Effector CD4-positive, alpha-beta T cell (primary cell): Measurements from ENCODE around the gene HRH4.

Experiments
- DNase-seq: peaks from one replicate; pipeline ENCODE4 v3.0.0-alpha.2; 2020
- total RNA-seq: gene quantifications from one replicate; lab custom pipeline; 2026; lab: John Stamatoyannopoulos, UW

Gene HRH4, protein sequence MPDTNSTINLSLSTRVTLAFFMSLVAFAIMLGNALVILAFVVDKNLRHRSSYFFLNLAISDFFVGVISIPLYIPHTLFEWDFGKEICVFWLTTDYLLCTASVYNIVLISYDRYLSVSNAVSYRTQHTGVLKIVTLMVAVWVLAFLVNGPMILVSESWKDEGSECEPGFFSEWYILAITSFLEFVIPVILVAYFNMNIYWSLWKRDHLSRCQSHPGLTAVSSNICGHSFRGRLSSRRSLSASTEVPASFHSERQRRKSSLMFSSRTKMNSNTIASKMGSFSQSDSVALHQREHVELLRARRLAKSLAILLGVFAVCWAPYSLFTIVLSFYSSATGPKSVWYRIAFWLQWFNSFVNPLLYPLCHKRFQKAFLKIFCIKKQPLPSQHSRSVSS
- total RNA-seq, result 0.56 reads per million

DNA sequence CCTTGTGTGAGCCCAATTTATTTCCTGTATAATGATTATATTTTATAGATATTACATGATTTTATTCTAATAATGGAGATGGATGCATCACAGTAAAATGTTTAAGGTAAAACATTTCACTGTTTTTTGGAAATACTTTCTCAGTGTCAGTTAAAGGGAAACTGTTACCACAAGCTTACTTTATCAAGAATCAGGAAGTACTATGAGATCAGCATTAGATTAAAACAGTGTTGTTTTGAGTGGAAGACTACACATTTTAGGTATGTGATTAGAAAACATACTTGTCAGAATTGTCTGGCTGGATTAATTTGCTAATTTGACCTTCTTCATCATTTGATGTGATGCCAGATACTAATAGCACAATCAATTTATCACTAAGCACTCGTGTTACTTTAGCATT, at the start of gene HRH4:
TSS of gene HRH4 (plus strand) at position 250 of the 400 bp plus-strand sequence. CDS start at position 342, 92 bp downstream.
- DNase-seq, result no peak

DNA sequence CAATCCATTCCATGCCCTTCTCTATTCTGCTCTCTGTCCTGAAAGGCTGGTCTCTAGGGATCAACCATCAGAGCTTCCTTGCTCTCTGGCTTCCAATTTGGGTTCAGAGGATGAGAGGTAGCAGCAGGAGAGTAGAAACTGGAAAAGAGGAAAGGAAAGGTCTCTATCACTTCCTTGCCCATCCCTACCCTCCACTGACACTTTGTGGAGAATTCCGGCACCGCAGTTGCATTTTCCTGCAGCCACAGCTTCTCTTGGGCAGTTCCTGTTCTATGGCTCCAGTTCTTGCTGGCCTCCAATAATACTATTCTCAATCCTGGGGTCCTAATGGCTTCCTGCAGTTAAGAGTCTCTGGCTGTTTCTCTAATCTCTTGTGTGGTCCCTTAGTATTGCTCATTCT, 47.3 kb upstream of the HRH4 start:
- no peak for DNase-seq

DNA sequence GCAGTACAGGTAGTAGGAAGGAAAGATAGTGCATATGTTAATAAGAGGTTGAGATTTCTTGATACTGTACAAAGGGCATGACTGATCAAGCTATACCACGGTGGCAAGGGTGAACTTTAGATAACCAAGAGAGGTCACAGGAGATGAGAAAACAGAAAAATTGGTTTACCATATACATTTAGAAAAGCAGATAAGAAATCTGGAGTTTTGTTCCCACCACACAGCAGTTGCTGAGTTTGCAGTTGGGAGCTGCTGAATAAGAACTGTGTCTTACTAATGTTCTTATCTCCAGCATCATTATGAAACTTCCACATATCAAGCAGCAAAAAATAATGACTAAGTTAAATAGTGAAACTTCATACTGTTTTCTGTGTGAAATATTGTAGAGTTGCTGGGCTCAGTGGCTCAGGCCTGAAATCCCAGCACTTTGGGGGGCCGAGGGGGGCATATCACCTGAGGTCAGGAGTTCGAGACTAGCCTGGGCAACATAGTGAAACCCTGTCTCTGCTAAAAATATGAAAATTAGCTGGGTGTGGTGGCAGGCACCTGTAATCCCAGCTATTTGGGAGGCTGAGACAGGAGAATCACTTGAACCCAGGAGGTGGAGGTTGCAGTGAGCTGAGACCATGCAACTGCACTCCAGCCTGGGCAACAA, 46.0 kb upstream of the HRH4 start:
- DNase-seq, result no peak

DNA sequence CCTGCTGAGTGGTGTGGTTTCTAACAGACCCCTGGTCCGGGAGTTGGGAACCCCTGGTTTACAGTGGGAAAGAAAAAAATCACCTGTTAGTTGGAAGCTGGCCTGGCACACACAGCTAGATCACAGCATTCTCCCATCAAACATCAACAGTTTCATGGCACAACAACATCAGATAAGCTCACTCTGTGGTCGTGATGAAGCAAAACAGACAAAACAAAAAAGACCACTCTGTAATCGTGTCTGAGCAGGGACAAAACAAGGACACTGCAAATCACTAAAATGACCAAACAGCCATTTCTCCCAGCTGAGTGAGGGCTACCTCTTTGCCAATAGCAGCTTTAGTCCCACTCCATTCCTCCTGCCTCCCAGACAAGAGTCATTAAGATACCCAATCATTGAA, 43.0 kb upstream of the HRH4 start:
- no peak for DNase-seq

DNA sequence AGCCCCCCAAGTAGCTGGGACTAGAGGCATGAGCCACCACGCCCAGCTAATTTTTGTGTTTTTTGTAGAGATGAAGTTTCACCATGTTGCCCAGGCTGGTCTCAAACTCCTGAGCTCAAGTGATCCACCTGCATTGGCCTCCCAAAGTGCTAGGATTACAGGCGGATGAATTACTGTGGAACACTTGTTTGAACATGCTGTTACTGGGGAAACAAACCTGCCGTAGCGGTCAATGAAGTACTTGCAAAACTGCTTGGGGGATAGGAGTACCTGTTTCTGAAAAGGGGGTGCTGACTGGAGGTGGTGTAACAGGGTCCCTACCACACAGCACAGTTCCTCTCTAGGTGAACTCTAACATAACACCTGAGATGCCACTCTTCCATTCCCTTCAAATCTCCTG, 39.9 kb upstream of the HRH4 start:
- DNase-seq, result no peak

DNA sequence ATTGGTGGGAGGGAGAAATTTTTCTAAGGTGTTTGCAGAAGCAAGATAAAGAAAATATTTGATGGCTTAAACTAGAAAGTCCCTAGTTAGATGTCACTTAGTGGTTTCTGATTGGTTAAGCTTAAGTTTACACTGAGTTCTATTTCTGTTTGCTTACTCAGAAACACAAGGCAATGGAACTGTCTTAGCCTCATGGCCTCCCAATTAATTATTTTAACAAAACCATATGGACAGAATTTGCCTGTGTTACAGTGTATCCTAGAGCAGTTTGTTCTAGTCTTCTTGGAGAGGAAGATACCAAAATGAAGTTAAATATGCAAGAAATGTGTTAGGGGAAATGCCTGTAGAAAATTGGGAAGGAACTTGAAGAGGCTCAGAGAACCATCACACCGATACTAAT, 38.6 kb upstream of the HRH4 start:
- DNase-seq, result no peak

DNA sequence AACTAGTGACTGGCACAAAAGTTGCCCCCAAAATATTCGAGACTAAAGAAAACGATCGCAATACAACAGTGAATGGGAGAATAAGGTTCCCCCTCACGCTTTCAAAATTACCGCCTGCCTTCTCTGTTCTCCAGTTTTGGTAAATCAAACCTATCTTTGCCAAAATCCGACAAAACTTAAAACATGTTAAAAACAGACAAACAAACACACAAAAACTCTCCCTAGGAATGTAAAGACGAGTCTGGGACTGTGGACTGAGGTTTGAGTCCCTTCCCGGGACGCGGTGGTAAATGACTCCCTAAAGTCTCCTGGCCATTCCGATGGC, 34.4 kb upstream of the HRH4 start:
- no peak for DNase-seq

DNA sequence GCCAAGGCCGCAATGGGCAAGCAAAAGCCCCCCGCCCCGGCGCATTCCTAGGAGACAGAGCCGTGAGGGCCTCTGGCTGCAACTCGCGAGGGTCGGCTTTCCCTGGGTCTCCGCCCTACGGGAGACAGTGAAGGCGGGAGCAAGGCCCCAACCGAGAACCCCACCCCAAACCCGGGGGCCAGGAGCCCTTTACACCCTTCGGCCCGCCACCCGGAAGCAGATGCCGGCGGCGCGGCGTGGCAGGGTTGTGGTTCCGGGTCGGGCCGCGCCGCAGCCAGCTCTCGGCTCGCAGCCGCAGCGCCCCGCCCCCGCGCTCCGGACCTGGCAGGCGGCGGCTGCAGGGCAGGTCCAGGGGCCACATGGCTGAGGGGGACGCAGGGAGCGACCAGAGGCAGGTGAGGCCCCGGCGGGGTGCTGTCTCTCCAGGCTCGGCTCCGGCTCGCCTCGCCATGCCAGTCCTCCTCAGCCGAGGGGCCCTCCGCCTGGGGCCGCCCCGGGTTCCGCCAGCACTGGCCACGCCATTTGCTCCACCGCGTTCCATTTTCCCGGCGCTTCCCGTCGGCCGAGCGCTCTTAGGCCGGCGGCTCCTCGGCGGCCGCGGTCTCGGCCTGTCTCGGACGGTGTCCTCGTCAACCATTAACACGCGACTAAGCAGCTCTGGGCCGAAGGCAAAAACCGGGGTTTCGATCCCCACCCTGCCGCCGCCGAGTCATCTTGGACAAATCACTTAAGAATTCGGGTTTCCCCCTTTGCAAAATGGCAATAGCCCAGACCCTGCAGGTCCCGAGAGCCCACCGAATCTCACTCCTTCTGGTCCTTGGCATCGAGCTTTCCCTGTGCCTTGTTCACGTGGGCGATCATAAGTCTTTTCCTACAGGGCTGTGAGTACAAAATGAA, 33.8 kb upstream of the HRH4 start, which contains the start of gene IMPACT:
TSS of gene IMPACT (plus strand) at position 273 of the 897 bp plus-strand sequence. CDS start at position 360, 87 bp downstream.
- DNase-seq, result peak; percentile 61

DNA sequence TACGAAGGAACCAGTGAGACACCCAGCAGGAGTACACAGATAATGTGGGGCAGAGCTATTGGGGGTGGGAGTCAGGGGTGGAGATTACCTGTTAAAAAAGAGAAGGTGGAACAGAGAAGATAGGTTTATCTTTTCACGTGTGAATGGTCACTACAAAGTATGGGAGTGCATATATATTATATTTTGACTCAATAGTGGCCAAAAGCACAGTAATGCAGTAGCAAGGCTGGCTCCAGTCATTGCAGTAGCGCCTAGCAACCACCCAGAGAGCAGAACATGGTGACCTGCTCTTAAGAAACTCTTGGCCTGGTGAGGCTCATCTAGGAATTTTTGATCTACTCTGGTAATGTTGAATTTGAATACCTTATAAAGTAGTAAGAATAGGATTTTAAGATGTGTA, 33.0 kb upstream of the HRH4 start:
- DNase-seq, result no peak

DNA sequence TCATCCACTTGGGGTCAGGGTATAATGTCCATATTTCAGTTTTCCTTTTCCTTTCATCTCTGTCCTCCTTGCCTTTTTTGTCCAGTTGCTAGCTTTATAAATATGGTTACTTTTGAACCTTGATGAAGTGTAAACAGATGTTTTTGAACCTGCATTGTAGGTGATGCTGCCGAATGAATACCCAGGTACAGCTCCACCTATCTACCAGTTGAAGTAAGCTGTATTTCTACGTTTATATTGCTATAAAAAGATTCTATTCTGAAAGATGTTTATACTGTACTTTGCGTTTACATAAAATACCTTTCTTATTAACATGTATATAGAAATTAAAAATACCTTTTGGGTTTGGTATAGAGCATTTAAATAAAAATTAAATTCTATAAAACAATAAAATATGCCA, 31.7 kb upstream of the HRH4 start:
- no peak for DNase-seq

DNA sequence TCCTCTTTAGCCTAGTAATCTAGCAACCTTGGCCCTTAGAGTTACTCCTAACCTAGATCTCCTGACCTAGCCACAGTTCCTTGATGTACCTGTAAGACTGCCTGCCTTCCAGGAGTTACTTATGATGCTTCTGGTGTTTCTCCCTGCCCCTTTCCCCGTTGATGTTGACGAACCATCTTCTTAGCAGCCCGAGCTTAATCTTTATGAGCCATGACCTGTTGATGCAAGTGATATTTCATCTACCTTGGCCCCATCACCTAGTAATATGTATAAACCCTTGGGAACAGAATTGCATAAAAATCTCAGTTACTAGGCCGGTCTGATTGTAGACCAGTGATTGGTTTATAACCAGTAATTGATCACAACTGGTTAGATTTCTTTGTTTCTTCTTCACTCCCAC, 31.2 kb upstream of the HRH4 start:
- DNase-seq, result no peak

DNA sequence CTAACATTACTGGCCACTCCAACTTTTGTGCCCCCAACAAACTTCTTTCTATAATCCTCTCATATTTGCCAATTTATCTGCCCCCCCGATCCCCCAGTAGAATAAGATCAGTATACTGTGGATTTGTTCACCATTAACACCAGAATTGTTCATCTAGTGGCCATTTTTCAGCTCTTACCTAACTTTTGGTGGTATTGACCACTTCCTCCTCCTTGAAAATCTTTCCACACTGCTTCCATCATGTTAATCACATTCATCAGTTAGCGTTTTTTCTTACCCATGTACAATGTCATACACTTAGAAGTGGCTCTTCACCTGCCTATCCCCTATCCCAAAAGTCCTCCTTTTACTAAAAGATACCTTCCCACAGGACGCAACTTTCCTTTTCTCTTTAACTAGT, 27.8 kb upstream of the HRH4 start:
- no peak for DNase-seq

DNA sequence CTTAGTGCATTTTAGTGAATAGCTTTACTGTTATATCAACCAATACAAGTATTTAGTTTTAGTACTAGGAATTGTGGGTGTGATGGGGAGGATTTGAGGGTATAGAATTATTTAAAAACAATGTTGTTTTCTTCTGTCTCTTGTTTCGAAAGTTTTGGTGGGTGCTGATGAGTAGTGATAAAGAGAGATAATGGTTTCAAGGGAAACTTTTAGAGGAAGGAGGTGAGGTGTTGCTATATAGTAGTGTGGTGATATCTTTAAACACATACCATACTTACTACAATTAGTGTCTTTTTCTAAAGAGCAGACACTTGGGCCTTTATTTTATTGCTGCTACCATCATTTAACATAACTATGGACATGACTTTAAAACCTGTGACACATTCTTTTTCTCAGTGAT, 23.5 kb upstream of the HRH4 start:
- DNase-seq, result no peak

DNA sequence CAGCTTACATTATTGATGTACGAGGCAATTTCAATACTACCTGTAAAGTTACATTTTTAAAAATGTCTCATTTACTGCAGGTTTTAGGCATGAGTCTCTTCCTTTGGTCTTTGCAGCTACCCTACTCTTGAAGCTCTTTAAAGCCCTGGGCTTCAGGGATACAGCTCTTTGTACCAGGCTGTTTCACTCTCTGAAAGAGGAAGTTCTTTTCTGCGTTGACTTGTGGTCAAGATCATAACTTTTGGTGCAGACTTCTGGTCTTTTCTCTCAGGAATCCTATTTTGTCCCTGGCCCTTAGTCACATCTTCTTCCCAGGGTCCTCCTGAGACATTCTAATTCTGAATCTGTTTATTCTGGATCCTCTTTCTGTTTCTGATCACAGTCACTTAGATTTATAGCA, 16.6 kb upstream of the HRH4 start:
- DNase-seq, result no peak

DNA sequence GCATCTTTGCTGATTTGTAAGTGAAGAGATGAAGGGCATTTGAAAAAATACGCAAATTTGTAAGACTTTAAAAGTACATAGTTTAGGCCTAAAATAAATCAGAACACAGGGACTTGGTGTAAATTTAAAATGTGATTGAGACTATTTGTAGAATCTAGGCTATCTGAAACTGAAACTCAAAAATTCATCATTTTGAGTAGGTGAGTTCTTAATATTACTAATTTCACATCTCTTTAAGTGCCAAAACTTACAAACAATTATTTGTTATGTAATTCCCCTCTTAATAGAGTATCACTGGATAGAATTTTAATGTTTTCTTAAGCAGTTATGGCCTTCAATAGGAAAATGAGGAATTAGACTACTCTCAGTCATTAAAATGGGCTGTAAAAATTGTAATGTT, 14.0 kb upstream of the HRH4 start:
- DNase-seq, result no peak

DNA sequence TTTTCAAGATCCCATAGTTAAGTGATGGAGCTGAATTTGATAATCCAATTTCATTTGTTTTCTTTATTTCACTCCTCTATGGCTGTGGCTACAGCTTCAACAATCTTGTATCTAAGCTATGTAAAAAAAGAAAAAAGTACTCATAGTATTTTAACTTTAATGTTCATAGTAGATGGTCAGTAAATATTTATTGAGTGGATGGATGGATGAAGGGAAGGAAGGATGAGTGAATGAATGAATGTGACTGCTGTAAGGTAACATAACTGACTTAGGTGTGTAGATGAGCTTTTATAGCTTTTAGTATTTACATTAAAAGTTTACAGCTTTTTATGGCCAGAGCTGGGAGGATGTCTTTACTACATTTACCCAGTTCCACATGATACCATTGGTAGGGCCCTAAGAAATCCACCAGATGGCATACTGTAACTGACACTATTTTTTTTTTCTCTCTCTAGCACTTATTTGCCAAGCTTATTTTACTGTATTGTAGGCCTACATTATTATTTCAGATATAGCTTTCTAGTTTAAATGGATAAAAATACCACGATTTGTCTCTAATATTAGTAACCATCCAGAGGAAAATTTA, 13.4 kb upstream of the HRH4 start:
- no peak for DNase-seq

DNA sequence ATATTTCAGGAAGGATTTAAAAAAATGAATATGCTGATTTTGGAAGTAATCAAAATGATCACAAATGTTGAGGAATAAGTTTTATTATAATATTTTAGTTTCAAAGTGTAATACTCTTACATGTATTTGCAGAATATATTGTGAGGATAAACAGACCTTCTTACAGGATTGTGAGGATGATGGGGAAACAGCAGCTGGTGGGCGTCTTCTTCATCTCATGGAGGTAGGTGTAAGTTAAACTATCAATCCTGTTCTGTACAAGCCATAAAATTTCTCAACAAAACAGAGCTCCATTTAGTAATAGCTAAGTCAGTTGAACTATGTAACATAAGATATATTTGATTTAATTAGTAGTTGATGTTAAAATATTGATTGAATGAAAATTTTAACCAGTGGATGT, 12.5 kb upstream of the HRH4 start:
- no peak for DNase-seq

DNA sequence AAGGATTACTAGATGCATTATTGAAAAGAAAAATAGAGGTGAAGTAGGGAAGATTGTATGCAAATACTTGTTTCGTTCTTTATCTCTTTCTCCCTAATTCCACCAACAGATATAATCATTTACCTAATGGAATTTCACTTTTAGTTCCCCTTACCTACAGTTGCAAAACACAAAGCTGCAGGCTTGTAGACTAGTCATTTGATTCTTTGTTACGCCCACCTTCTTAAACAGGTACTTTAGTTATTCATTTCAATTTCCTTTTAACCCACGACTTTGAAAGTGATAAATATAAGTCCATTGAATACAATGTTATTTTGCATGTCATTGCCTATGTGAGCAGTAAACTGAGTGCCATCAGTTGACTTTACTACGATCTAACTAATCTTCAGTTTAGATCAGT, 3.9 kb upstream of the HRH4 start:
- no peak for DNase-seq

DNA sequence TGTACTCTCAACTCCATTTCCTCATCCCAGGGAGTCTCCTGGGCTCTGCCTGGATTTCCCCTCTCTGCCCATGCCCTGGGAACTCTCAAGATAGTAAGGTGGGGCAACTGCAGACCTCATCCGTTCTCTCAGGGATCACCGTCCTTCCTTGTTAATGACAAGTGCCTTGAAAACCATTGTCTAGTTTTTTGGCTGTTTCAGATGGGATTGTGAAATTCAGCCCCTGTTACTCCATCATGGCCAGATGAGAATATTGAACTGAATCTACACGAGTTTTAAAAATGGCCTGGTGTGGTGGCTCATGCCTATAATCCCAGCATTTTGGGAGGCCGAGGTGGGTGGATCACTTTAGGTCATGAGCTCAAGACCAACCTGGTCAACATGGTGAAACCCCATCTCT, 665 bp upstream of the HRH4 start:
- DNase-seq, result no peak

DNA sequence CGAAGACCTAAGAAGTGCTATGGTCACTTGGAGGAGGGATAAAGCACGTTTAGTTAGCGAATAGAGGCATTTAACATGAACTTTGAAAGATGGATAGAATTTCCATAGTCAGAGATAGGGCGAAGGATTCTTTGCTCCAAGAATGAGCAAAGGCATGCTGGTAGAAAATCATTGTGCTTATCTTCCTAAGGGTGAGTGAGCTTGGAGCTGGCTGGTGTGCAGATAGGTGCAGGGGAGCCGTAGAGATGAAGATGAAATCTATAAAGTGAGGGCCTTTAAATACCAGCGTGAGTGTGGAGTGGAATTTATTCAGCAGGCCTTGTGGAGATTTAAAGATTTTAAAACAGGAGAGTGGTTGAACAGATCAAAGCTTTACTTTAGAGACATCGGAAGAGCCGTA, 1.6 kb downstream of the HRH4 start:
- DNase-seq, result no peak

DNA sequence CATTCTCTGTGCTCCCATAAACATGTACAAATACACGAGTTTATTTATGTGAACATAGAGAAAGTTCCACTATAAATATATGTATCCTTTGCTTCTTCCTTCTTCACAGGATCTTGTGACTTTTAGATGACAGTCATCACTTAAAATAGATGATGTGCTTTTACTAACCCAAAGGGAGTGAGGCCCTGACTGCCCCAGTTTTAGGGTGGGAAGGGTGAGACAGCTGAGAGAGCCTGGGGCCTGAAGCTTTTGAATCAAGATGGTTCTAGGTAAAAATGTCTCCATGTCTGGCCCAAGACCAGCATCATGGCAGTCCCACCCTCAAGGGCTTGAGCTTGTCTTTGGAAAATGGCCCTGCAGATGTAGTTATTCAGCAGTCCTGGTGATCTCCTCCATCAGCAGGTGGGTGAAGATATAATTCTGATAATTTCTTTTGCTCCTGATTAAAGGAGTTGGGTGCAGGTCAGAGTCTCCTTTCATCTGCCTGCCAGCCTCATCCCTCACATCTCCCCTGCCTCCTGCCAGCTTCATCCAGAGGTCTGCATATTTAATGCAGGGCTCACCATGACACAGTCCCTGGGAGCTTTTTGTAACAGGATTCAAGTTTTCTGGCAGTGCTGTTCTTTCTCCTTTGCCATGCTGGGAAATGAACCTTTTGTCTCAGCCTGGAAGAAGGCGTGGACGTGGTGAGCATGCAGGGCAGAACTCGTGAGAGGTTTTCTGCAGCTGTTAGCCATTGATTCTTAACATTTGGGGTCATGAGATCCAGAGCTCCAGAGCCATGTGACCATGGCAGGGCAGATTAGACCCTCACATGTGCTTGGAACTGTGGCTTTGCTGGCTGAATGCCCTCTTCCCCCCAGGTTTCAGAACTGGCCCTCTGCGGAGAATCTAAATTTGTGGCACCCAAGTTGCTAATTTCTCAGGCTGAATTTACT, 2.7 kb downstream of the HRH4 start:
- DNase-seq, result no peak

DNA sequence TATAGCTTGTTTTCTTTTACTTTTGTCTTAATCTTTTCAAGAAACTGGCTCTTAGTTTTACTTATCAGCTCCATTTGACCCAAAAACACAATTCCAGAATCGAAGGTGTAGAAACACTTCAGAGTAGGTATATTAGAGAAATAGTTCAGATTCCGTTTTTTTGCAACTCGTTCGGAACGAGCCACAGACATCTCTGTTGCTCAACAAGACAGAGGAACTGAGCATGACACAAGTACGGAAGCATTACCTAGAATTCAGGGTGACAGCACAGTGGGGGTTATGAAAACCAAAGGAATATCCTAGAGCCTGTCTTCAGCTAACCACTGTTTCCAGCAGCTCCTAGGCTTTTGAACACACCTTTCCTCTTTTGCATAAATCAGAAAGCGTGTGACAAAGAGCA, 5.0 kb downstream of the HRH4 start:
- no peak for DNase-seq
